DMS53 treated with DMSO at 0.1 percent for 48 hours (cell line): Measurements from ENCODE around the gene ALLC.

ENCODE experiments used
- DNase-seq: peaks from one replicate; lab custom pipeline; 2025; ENCODE audit not compliant: unreplicated experiment; lab: John Stamatoyannopoulos, UW

ALLC gene

GRCh38 chr2:3712831-3713503 is 55.0 kb downstream of the ALLC start:
- no peak for DNase-seq

GRCh38 chr2:3718679-3719078 is 60.7 kb downstream of the ALLC start:
- no peak for DNase-seq

- DNase-seq = no peak
These were observed 67.0 kb downstream of the ALLC start for GRCh38 chr2:3725002-3725401.

DNA sequence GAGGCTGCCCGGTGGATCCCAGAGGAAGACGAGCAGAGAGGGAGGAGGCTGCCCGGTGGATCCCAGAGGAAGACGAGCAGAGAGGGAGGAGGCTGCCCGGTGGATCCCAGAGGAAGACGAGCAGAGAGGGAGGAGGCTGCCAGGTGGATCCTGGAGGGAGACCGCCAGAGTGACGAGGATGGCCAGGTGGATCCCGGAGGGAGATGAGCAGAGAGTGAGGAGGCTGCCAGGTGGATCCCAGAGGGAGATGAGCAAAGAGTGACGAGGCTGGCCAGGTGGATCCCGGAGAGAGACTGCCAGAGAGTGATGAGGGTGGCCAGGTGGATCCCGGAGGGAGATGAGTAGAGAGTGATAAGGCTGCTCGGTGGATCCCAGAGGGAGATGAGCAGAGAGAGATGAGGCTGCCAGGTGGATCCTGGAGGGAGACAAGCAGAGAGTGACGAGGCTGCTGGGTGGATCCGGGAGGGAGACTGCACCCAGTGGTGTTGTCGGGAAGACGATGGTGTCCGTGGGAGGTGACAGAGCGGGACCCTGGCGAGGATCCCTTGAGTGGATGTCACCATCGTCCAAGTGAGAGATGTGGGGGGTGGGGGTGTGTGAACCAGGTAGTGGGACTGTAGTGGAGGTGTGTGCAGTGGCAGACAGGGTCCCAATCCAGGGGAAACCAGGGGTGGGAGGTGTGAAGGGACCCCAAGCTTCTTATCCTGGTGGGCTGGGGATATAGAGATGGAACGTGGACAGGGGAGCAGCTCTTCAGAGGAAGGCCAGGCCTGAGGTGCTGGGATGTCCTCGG is 67.7 kb downstream of the ALLC start:
- no peak for DNase-seq

DNA sequence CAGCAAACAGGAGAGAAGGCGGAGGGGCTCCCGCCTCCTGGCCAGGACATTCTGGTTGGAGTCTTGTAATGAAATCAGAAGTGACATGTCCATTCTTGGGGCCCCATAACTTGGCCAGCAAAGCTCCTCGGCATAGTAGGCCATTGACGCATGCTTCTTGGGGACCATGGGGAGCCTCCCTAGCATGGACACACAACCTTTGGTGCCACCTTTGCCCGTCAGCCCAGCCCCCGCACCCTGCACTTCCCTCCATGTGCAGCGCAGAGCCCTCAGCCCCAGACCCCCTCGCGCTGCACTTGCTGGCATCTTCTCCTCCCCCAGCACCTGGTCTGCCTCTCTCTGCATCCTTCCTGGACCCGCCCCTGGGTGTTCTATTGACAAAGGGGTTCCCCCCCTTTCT is 68.5 kb downstream of the ALLC start:
- DNase-seq = no peak

GRCh38 chr2:3727397-3728045 is 69.5 kb downstream of the ALLC start:
- DNase-seq = no peak

DNA sequence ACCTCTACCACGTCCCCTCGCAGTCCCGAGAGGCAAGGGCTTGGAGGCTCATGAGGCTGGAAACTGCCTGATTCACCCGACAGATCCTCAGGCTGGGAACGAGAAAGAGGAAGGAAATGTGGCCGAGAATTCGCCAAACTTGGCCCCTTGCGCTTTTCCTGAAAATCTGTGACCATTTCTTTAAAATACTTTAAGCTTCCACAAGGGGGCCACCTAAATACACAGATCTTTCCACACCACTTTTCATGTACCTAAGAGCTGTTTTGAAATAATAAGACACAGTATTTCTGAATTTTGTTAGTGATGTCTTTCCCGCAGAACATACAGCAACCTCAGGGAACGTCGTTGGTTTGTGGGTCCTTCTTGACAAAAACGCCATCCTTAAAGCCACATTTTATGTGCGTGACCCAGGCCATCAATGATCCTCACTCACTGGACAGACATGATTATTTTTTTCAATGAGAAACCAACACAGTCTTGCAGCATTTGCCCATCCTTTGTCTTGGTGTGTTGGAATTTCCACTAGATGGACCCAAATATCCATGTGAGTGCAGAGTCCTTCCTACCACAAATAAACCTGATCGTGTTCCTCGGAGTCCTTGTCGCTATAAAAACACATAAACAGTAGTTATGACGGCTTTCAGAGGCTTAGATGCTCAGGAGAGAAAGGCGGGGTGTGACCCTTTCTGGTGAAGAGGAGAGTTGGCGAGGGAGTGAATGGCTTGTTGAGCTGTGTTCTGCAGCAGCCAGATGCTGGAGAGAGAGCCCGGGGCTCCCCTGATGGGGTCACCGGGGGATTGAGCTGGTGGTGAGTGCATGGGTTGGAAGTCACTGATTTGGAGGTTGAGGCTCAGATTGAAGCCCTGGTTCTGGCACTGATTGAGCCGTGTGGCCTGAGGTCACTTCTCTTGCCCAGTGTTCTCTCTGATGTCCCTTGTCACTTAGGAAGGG is 70.4 kb downstream of the ALLC start:
- DNase-seq = peak; percentile 15

DNA sequence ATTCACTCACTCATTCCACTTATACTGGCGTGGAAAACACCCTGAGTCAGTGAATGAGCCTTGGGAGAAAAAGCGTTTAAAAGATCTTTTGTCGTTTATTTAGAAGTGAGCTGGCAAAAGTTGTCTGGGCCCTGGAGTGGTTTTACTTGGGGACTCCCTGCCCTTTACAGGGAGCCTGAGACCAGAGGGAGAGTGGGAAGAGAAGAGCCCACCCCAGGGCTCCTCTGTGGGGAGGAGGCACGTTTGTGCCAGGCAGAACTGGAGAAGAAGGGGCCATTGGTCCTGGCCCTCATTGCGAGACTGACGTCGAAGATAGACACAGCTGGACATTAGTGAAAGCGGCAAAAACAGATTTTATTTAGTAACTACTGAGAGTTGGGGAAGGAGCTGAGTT is 71.1 kb downstream of the ALLC start:
- no peak for DNase-seq

- no peak for DNase-seq
These were observed 71.8 kb downstream of the ALLC start for GRCh38 chr2:3729786-3730185.

- DNase-seq = no peak
These were observed 72.6 kb downstream of the ALLC start for GRCh38 chr2:3730646-3731045.

DNA sequence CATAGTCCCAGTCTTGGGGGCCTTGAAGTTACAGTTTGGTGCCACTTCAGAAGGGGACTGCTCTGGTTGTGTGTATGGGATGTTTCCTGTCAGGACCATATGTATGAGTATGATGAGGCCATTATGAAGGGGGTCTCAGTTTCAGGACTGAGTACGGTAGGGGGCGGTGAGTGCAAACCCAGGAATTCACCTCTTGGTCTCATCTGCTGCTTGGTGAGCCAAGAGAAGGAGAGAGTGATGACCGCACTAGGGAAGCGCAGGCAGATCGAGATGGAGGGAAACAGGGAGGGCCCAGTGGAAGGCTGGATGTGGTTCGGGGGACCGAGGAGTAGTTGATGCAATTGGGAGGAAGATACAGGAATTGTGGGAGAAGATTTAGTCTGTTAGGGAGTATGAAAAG is 73.8 kb downstream of the ALLC start:
- DNase-seq = no peak

DNA sequence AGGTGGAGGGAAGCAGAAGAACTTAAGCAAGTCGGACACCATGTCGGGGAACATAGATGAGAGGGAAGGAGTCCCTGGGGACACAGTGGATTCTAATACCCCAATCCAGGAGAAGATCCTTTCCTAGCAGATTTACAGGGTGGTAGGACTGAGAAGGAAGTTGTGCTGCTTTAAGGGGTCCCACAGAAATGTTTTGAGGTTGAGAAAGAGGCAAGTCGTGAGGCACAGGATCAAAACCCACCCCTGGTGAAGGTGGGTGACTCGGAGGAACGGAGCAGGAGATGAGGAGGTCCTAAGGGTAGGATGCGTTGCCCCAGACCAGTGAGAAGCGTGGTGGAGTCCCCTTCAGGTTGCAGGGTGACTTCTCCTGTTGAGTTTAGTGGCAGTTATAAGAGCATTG is 78.1 kb downstream of the ALLC start:
- no peak for DNase-seq

- DNase-seq = no peak
These were observed 79.1 kb downstream of the ALLC start for GRCh38 chr2:3737128-3737527.

- no peak for DNase-seq
These were observed 80.5 kb downstream of the ALLC start for GRCh38 chr2:3738454-3738853.

GRCh38 chr2:3739313-3739712 is 81.3 kb downstream of the ALLC start:
- DNase-seq = no peak

DNA sequence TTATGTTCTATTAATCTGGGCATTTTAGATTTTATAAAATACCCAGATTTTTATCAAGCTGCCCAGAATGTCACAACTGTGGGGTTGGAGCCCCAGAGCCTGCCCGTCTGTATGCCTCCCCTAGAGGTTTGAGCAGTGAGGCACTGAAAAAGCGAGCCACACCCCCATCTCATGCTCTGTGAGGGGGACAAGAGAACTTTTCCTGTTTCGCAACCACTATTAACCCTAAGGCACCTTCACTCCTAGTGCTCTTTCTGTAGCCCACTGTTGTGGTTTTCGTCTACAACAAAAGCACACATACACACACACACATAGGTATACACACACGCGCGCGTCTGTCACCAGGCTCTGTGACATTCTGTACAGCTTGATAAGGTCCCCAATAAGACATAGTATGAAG is 83.4 kb downstream of the ALLC start:
- DNase-seq = no peak

- no peak for DNase-seq
These were observed 84.0 kb downstream of the ALLC start for GRCh38 chr2:3741867-3742602.

DNA sequence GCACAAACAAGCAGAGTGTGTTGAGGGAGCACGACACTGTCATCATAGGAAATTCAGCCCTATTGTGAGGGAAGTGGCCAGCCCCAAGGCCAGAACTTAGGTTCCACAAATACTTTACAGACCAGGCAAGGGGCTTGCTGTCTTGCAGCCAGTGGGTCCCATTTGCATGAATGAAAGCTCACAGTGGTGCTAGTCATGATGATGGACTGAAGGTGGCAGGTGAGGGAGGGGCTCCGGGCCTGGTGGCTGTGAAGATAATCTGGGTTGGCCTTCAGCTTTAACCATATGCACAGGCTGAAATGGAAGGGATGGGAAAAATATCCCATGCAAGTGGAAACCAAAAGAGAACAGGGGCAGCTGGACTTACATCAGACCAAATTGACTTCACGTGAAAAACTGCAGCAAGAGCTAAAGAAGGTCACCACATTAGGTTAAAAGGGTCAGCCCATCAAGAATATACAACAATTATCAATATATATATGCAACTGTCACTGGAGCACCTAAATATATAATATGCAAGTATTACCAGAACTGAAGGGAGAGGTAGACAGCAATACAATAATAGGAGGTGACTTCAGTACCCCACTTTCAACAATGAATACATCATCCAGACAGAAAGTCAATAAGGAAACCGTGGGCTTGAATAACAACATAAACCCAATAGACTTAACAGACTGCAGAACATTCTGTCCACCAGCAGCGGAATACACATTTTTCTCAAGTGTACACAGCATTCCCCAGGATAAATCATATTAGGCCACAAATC is 84.9 kb downstream of the ALLC start:
- DNase-seq = no peak

GRCh38 chr2:3743951-3744555 is 86.1 kb downstream of the ALLC start:
- DNase-seq = no peak
